Activated CD8-positive, alpha-beta T cell treated with anti-CD3 and anti-CD28 coated beads for 36 hours (primary cell): ENCODE measurements around the gene HSPG2. TPM values are rescaled to one million over a fixed set of nuclear protein-coding genes. Genes with fewer than 3 reads are reported as not detected.
"Not testable (repeated sequence)": the region's sequence is repeated elsewhere in the genome, so short reads cannot be mapped to it uniquely, and the experiment has no call there.

Experiments
- ATAC-seq: fragments of 200-7000 bp; cut with Tn5 transposase; one replicate; pipeline ENCODE4 v1.10.0; 2021; ENCODE audit warnings: mild to moderate bottlenecking, moderate library complexity
- CTCF ChIA-PET: fragments of 350-600 bp; sonication (Branson Sonifier 250); formaldehyde crosslinking; loops from one replicate; lab custom pipeline; 2021; ENCODE audit warnings: antibody characterized with exemption; lab: Charles Lee
- POLR2A ChIA-PET: fragments of 350-600 bp; sonication (Branson Sonifier 250); formaldehyde crosslinking; loops from one replicate; lab custom pipeline; 2021; ENCODE audit warnings: antibody characterized with exemption; lab: Charles Lee
- DNase-seq: peaks from one replicate; pipeline ENCODE4 v3.0.0-alpha.2; 2020
- H3K27ac Mint-ChIP-seq: one replicate; pipeline ENCODE4 v1.8.0; 2021; ENCODE audit warnings: mild to moderate bottlenecking, mixed read lengths
- H3K27me3 Mint-ChIP-seq: one replicate; pipeline ENCODE4 v1.8.0; 2021; ENCODE audit warnings: mixed read lengths
- H3K36me3 Mint-ChIP-seq: one replicate; pipeline ENCODE4 v1.8.0; 2021; ENCODE audit warnings: low read depth, mixed read lengths
- H3K4me1 Mint-ChIP-seq: one replicate; pipeline ENCODE4 v1.8.0; 2021; ENCODE audit warnings: low read depth, mixed read lengths
- H3K4me3 Mint-ChIP-seq: one replicate; pipeline ENCODE4 v1.8.0; 2021; ENCODE audit warnings: mild to moderate bottlenecking, moderate library complexity, mixed read lengths
- H3K9me3 Mint-ChIP-seq: one replicate; pipeline ENCODE4 v1.8.0; 2021; ENCODE audit warnings: mixed read lengths
- intact Hi-C: fragments of 100-400 bp; cut with micrococcal nuclease; formaldehyde crosslinking; loops from one replicate; pipeline ENCODE4 v1.10.0; 2022
- total RNA-seq, 2 experiments: library from RNA; stranded (reverse); gene quantifications; one replicate each; pipeline ENCODE4 v1.2.3, GENCODE V29; 2021
- TF ChIP-seq, protein P1 (sequence below): fragments of 200-600 bp; IDR thresholded peaks from one replicate; pipeline ENCODE4 v1.8.0; 2022; ENCODE audit warnings: antibody characterized with exemption, mild to moderate bottlenecking

HSPG2 gene
- total RNA-seq, 2 experiments from 2014 or later = 52.1 to 59.0 TPM

DNA sequence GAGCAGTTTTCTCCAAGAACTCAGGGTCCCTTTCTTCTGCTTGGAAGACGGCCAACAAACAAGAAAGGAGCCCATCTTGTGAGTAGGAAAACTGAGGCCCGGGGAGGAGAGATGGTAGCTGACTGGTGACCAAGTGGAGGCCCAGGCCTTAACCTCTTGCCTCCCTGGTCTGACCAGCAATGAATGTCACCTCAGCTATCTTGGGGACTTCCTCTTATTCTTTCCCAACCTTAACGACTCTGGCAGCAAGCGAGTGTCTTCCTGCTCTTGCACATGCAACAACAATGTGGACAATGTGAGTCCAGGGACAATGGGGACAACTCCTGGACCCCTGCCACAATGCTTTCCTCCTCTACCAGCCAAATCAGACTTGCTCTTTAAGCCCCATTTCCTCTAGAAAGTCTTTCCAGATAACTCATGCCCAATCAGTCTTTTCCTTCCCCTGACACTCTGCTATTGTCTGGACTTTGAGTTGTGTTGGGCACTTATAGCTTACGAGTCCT is 12.6 kb downstream of the HSPG2 start:
- CTCF ChIA-PET = no interaction called here
- no peak for DNase-seq
- intact Hi-C loops = no loop called here
- Mint-ChIP-seq H3K4me1 (no peaks in the 10 kb centered on the region), H3K27me3 (no peaks in the 10 kb centered on the region), H3K36me3 (no peaks in the 10 kb centered on the region), H3K9me3 (no peaks in the 10 kb centered on the region), H3K4me3 (no peak overlapping the region), H3K27ac (no peak overlapping the region)
- POLR2A ChIA-PET = interaction anchor here (0.7 to 1.0 kb wide), 2 partner anchors 11 to 39 kb away, joined by 3 to 4 read pairs; no protein-coding TSS in a partner anchor
- TF ChIP-seq, protein P1, sequence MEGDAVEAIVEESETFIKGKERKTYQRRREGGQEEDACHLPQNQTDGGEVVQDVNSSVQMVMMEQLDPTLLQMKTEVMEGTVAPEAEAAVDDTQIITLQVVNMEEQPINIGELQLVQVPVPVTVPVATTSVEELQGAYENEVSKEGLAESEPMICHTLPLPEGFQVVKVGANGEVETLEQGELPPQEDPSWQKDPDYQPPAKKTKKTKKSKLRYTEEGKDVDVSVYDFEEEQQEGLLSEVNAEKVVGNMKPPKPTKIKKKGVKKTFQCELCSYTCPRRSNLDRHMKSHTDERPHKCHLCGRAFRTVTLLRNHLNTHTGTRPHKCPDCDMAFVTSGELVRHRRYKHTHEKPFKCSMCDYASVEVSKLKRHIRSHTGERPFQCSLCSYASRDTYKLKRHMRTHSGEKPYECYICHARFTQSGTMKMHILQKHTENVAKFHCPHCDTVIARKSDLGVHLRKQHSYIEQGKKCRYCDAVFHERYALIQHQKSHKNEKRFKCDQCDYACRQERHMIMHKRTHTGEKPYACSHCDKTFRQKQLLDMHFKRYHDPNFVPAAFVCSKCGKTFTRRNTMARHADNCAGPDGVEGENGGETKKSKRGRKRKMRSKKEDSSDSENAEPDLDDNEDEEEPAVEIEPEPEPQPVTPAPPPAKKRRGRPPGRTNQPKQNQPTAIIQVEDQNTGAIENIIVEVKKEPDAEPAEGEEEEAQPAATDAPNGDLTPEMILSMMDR = no peak
- no peak for ATAC-seq

DNA sequence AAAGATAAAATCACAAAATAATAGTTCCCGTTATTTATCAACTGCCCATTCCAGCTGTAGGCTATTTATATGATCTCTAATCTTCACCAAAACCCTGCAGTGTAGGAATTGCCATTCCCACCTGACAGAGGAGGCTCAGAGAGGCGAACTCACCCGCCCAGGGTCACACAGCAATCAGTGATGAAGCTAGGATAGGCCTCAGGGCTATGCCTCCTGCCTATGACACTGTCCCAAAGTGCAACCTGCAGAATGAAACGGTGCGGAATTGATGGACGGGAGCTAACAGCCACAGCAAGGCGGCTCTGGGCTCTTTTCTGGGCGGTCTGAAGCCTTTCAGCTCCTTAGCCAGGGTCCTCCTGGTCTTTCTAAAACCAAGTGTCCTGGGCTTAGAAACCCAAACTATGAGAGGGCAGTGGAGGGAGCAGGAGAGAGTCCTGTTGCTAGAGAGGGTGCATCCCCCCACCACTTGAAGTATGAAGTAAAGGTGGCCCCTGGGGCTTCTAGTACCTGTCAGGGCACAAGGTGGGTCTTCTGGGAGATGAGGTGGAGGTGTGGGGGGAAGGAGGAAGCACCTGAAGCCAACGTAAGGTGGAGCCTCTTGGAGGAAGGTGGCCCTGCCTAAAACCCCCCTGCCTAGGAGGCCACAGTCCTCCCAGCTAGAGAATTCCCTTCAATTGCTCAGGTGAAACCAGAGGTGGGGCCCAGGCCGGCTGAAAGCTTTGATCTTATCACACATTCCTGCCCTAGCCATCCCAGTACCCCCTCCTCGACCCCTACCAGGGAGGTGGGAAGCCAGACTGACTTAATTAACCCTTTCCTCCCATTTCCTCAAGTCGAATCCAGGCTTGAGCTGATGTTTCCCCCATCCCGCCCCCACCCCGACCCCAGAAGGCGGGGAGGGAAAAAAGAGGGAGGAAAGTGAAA is 14.8 kb downstream of the HSPG2 start:
- Mint-ChIP-seq H3K27ac (no peak overlapping the region), H3K27me3 (no peaks in the 10 kb centered on the region), H3K4me3 (no peak overlapping the region), H3K4me1 (no peaks in the 10 kb centered on the region), H3K9me3 (no peaks in the 10 kb centered on the region), H3K36me3 (no peaks in the 10 kb centered on the region)
- TF ChIP-seq, protein P1 = no peak
- ChIA-PET CTCF (interaction anchor here (1.1 kb wide), 1 partner anchor 35 kb away, joined by 3 read pairs; no protein-coding TSS in a partner anchor), POLR2A (no interaction called here)
- ATAC-seq (no peak), DNase-seq (no peak)
- intact Hi-C loops = no loop called here

DNA sequence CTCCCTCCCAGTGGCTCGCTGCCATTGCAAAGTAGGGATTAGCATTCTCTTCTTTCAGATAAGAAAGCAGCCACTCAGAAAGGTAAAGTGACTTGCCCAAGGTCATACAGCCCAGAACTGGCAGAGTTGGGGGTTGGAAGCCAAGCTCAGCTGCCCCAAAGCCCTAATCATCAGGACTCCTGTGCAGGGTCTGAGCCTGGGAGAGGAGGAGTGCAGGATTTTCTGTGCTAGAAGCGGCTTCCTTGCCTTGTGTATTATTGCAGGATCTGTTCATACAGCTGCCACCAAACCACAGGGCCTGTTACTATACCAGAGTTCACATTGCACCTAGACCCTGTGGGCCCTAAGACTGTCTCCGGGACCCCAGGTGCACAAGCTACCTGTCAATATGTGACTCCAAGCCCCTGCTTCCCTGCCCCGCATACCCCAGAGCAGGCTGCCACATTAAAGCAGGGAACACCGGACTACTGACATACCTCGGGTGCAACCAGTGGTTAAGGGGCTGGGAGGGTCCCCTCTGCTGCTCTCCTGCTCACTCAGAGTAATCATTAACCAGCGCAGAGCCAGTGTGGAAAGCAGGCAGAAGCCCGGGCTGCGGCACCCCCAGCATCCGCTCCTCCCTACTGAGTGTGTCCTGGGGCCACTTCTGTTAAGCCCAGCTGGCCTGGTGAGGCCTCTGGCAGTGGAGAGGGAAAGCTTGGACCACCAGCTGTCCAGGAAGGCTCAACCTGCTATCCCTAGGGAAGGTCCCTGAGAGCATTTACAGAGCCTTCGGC is 15.8 kb downstream of the HSPG2 start:
- ATAC-seq (no peak), DNase-seq (no peak)
- H3K36me3 Mint-ChIP-seq = no peaks in the 10 kb centered on the region
- TF ChIP-seq, protein P1 = no peak
- no peaks in the 10 kb centered on the region for H3K4me1 Mint-ChIP-seq
- no peak overlapping the region for H3K27ac Mint-ChIP-seq
- H3K4me3 Mint-ChIP-seq = no peak overlapping the region
- H3K9me3 Mint-ChIP-seq = no peaks in the 10 kb centered on the region
- ChIA-PET CTCF (no interaction called here), POLR2A (no interaction called here)
- no peaks in the 10 kb centered on the region for H3K27me3 Mint-ChIP-seq
- intact Hi-C loops = no loop called here

DNA sequence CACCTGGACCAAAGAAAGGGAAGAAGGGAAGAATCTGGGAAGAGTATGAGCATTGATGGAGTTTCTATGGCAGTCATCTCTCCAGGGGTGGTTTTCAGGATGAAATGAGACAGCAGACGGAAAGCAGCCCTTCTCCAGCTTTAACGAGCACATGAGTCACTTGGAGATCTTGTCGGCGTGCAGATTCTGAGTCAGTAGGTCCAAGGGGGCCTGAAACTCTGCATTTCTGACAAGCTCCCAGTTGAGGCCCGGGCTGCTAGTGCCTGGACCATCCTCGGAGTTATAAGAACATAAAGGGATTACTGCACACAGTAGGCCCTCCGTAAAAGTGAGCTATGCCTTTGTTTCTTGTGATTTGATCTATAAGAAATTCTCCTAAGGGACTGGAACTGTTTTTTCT is 17.6 kb downstream of the HSPG2 start:
- TF ChIP-seq, protein P1 = no peak
- Mint-ChIP-seq H3K4me1 (no peaks in the 10 kb centered on the region), H3K27ac (no peak overlapping the region), H3K9me3 (no peaks in the 10 kb centered on the region), H3K27me3 (no peaks in the 10 kb centered on the region), H3K36me3 (no peaks in the 10 kb centered on the region), H3K4me3 (no peak overlapping the region)
- ATAC-seq = no peak
- ChIA-PET CTCF (no interaction called here), POLR2A (interaction anchor here (1.6 kb wide), 1 partner anchor 10 kb away, joined by 4 read pairs; no protein-coding TSS in a partner anchor)
- intact Hi-C loops = no loop called here
- DNase-seq = no peak

DNA sequence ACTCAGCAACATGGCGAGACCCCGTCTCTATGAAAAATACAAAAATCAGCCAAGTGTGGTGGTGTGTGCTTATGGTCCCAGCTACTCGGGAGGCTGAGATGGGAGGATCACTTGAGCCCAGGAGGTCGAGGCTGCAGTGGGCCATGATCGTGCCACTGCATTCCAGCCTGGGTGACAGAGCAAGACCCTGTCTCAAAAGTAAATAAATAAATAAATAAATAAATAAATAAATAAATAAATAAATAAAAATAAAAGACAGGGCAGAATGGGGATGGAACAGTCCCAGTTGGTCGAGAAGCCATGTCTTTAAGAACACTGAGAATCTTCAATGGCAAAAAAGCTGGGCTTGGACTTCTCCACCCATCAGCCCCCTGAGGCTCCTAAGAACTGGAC is 19.9 kb downstream of the HSPG2 start:
- DNase-seq, H3K4me1 Mint-ChIP-seq, H3K27me3 Mint-ChIP-seq, H3K27ac Mint-ChIP-seq, H3K9me3 Mint-ChIP-seq, H3K4me3 Mint-ChIP-seq, H3K36me3 Mint-ChIP-seq, intact Hi-C loops, ATAC-seq, CTCF ChIA-PET, POLR2A ChIA-PET: not testable (repeated sequence)
